Natural killer cell (primary cell): ENCODE results near the gene TBCD. TPM values are rescaled to one million over a fixed set of nuclear protein-coding genes. Genes with fewer than 3 reads are reported as not detected.

ENCODE experiments used
- ATAC-seq, 3 donors: fragments of 150-1000 bp in 2 of 3; fragments of 200-7000 bp in 1 of 3; cut with Tn5 transposase; 1 replicate in 1 of 3; 2 replicates in 2 of 3; pipeline ENCODE4 v1.10.0; 2021; ENCODE audit warnings: mild to moderate bottlenecking in 2 of 3, moderate library complexity in 2 of 3
- DNase-seq, 2 donors: peaks; one replicate each; pipeline versions ENCODE4 v3.0.0 to v3.0.0-alpha.2; 2013 to 2021; ENCODE audit warnings: mixed read lengths in 1 of 2
- H3K27ac ChIP-seq: one replicate; pipeline ENCODE4 v1.5.1; 2013; ENCODE audit warnings: mild to moderate bottlenecking, low read length
- H3K27me3 ChIP-seq: one replicate; pipeline ENCODE4 v1.6.1; 2013; ENCODE audit warnings: low read length; ENCODE audit not compliant: control insufficient read depth, insufficient read depth
- H3K36me3 ChIP-seq: one replicate; pipeline ENCODE4 v1.6.1; 2013; ENCODE audit warnings: low read length; ENCODE audit not compliant: control insufficient read depth, insufficient read depth
- H3K4me1 ChIP-seq: one replicate; pipeline ENCODE4 v1.6.1; 2013; ENCODE audit warnings: low read length; ENCODE audit not compliant: control insufficient read depth, insufficient read depth
- H3K4me3 ChIP-seq: one replicate; pipeline ENCODE4 v1.5.1; 2013; ENCODE audit warnings: low read length
- H3K9me3 ChIP-seq: one replicate; pipeline ENCODE4 v1.6.1; 2013; ENCODE audit warnings: low read length; ENCODE audit not compliant: control insufficient read depth, insufficient read depth
- H3K27ac Mint-ChIP-seq, 2 donors: one replicate each; pipeline ENCODE4 v1.8.0; 2022; ENCODE audit warnings: mild to moderate bottlenecking in 2 of 2, mixed read lengths in 2 of 2, moderate library complexity in 1 of 2
- H3K27me3 Mint-ChIP-seq, 2 donors: one replicate each; pipeline ENCODE4 v1.8.0; 2022; ENCODE audit warnings: low read depth in 2 of 2, mixed read lengths in 2 of 2
- H3K36me3 Mint-ChIP-seq: one replicate; pipeline ENCODE4 v1.8.0; 2022; ENCODE audit warnings: mixed read lengths
- H3K4me1 Mint-ChIP-seq, 2 donors: one replicate each; pipeline ENCODE4 v1.8.0; 2022; ENCODE audit warnings: mixed read lengths in 2 of 2
- H3K4me3 Mint-ChIP-seq: one replicate; pipeline ENCODE4 v1.8.0; 2022; ENCODE audit warnings: mild to moderate bottlenecking, moderate library complexity, mixed read lengths
- H3K9me3 Mint-ChIP-seq, 2 donors: one replicate each; pipeline ENCODE4 v1.8.0; 2022; ENCODE audit warnings: mixed read lengths in 2 of 2
- CTCF ChIP-seq: fragments of 200-600 bp; IDR thresholded peaks from one replicate; pipeline ENCODE4 v1.8.0; 2022; ENCODE audit warnings: antibody characterized with exemption
- WGBS: methylation state at CpG from one replicate; pipeline ENCODE4 v1.1.7; 2013; ENCODE audit warnings: missing lambda C conversion rate; ENCODE audit not compliant: insufficient coverage; 5-methylcytosine and 5-hydroxymethylcytosine counted together
- intact Hi-C: fragments of 100-400 bp; cut with micrococcal nuclease; formaldehyde crosslinking; loops from one replicate; pipeline ENCODE4 v1.14.2; 2022
- total RNA-seq, 4 donors: library from RNA; stranded (reverse); fragments of 120-200 nt in 1 of 4; gene quantifications; one replicate each; pipeline versions ENCODE4 v1.2.3 to v1.2.4, GENCODE V29; 2013 to 2022

The TBCD gene
- total RNA-seq, 3 donors from 2014 or later (not counting 1 experiment from before 2014, with no cell fraction given) = 92.0 to 149 (median 132) TPM

- H3K36me3 Mint-ChIP-seq = no peaks in the 10 kb centered on the region
- H3K4me3 Mint-ChIP-seq = no peak overlapping the region
- H3K27ac Mint-ChIP-seq = no peak overlapping the region
- TF ChIP-seq CTCF = no peak
- no peak for ATAC-seq
- DNase-seq = no peak
- H3K36me3 ChIP-seq = no peaks in the 10 kb centered on the region
- no peaks in the 10 kb centered on the region for H3K9me3 ChIP-seq
- no peak overlapping the region for H3K27ac ChIP-seq
- H3K9me3 Mint-ChIP-seq = no peaks in the 10 kb centered on the region
- H3K27me3 ChIP-seq = no peaks in the 10 kb centered on the region
- peaks cover 5% of the 10 kb centered on the region for H3K4me1 ChIP-seq
- H3K27me3 Mint-ChIP-seq = no peaks in the 10 kb centered on the region
- intact Hi-C loops = no loop called here
- 88% methylated on average over 38 of the region's 38 CpGs for WGBS
- H3K4me3 ChIP-seq = no peak overlapping the region
- H3K4me1 Mint-ChIP-seq = peaks cover 0 to 2% of the 10 kb centered on the region in 2 donors
Measured at GRCh38 chr17:82703935-82704865, 47.7 kb upstream of the TBCD start.

- Histone ChIP-seq H3K4me3 (no peak overlapping the region), H3K4me1 (no peaks in the 10 kb centered on the region), H3K27me3 (no peaks in the 10 kb centered on the region), H3K36me3 (no peaks in the 10 kb centered on the region), H3K27ac (no peak overlapping the region), H3K9me3 (no peaks in the 10 kb centered on the region)
- TF ChIP-seq CTCF = no peak
- Mint-ChIP-seq H3K4me1 (no peaks in the 10 kb centered on the region), H3K27me3 (no peaks in the 10 kb centered on the region), H3K36me3 (no peaks in the 10 kb centered on the region), H3K27ac (no peak overlapping the region), H3K4me3 (no peak overlapping the region), H3K9me3 (no peaks in the 10 kb centered on the region)
- ATAC-seq (no peak), DNase-seq (no peak)
- WGBS = 89% methylated on average over 13 of the region's 13 CpGs
- intact Hi-C loops = no loop called here
Measured at GRCh38 chr17:82704886-82705285, 47.0 kb upstream of the TBCD start.

- Mint-ChIP-seq H3K4me1 (no peaks in the 10 kb centered on the region), H3K27ac (no peak overlapping the region), H3K36me3 (no peaks in the 10 kb centered on the region), H3K27me3 (no peaks in the 10 kb centered on the region), H3K4me3 (no peak overlapping the region), H3K9me3 (no peaks in the 10 kb centered on the region)
- H3K4me3 ChIP-seq = no peak overlapping the region
- no peaks in the 10 kb centered on the region for H3K4me1 ChIP-seq
- H3K9me3 ChIP-seq = no peaks in the 10 kb centered on the region
- no peaks in the 10 kb centered on the region for H3K27me3 ChIP-seq
- intact Hi-C loops = no loop called here
- no peaks in the 10 kb centered on the region for H3K36me3 ChIP-seq
- no peak for ATAC-seq
- DNase-seq = no peak
- no peak overlapping the region for H3K27ac ChIP-seq
- TF ChIP-seq CTCF = no peak
- WGBS = 90% methylated on average over 18 of the region's 18 CpGs
Measured at GRCh38 chr17:82705756-82706155, 46.1 kb upstream of the TBCD start.
